Thoracic aorta (tissue), 2 donors: ENCODE data around the gene MARK3. TPM values are rescaled to one million over a fixed set of nuclear protein-coding genes. Genes with fewer than 3 reads are reported as not detected.
A peak's percentile ranks its signal among the peaks of the same experiment; 100 is the strongest.

Experiments
- ATAC-seq: fragments of 150-250 bp; one replicate; pipeline ENCODE4 v1.8.0; 2017; ENCODE audit warnings: low read depth; ENCODE audit not compliant: insufficient number of reproducible peaks, low FRiP score
- DNase-seq: peaks from one replicate; pipeline ENCODE4 v3.0.0-alpha.2; 2020; ENCODE audit warnings: low spot score
- H3K27ac ChIP-seq, 2 donors: fragments of 200-600 bp; sonication (generic); 1 replicate in 1 of 2; 2 replicates in 1 of 2; pipeline ENCODE4 v1.5.1; 2016; ENCODE audit warnings: mild to moderate bottlenecking in 2 of 2, moderate library complexity in 2 of 2
- H3K27me3 ChIP-seq: fragments of 200-600 bp; sonication (generic); replicated peaks from 2 replicates; pipeline ENCODE4 v1.6.0; 2016; ENCODE audit warnings: mild to moderate bottlenecking; ENCODE audit not compliant: insufficient read depth
- H3K36me3 ChIP-seq: fragments of 200-600 bp; sonication (generic); one replicate; pipeline ENCODE4 v1.5.1; 2016
- H3K4me1 ChIP-seq, 2 donors: fragments of 200-600 bp; sonication (generic); 1 replicate in 1 of 2; 2 replicates in 1 of 2; pipeline versions ENCODE4 v1.5.1 to v1.6.0; 2016; ENCODE audit warnings: low read depth in 2 of 2, mild to moderate bottlenecking in 1 of 2; ENCODE audit not compliant: control insufficient read depth in 1 of 2
- H3K4me3 ChIP-seq: fragments of 200-600 bp; sonication (generic); 2 replicates; pipeline ENCODE4 v1.5.1; 2016; ENCODE audit warnings: mild to moderate bottlenecking
- H3K9me3 ChIP-seq: fragments of 200-600 bp; sonication (generic); 2 replicates; pipeline ENCODE4 v1.5.1; 2016
- total RNA-seq, 2 donors: library from RNA; depleted of rRNA; stranded (reverse); fragments of >200 nt; gene quantifications; one replicate each; pipeline versions ENCODE4 v1.1.0 to v1.2.3, GENCODE V29; 2016
- TF ChIP-seq, protein P1 (sequence below): fragments of 200-600 bp; sonication (generic); IDR thresholded peaks from one replicate; pipeline ENCODE4 v1.5.1; 2019; ENCODE audit warnings: antibody characterized with exemption

The MARK3 gene
- total RNA-seq, 2 donors from 2014 or later = 77.6 to 133 TPM

DNA sequence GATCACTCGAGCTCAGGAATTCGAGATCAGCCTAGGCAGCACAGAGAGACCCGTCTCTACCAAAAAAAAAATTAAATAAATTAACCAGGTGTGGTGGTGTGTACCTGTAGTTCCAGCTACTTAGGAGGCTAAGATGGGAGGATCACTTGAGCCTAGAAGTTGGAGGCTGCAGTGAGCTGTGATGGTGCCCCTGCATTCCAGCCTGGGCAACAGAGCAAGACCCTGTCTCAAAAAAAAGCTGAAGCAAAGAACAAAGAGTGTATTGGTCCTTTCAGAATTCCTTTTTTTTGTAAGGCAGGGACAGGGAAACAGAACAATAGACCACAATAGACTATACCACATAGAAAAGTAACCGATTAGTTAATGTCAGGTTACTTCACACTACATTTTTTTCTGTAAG is 47.4 kb downstream of the MARK3 start:
- Histone ChIP-seq H3K4me3 (no peak overlapping the region), H3K9me3 (no peaks in the 10 kb centered on the region), H3K27ac (no peak overlapping the region), H3K36me3 (no peaks in the 10 kb centered on the region), H3K27me3 (no peaks in the 10 kb centered on the region), H3K4me1 (peaks cover 41 to 44% of the 10 kb centered on the region in 2 donors)
- ATAC-seq (no peak), DNase-seq (no peak)
- TF ChIP-seq, protein P1, sequence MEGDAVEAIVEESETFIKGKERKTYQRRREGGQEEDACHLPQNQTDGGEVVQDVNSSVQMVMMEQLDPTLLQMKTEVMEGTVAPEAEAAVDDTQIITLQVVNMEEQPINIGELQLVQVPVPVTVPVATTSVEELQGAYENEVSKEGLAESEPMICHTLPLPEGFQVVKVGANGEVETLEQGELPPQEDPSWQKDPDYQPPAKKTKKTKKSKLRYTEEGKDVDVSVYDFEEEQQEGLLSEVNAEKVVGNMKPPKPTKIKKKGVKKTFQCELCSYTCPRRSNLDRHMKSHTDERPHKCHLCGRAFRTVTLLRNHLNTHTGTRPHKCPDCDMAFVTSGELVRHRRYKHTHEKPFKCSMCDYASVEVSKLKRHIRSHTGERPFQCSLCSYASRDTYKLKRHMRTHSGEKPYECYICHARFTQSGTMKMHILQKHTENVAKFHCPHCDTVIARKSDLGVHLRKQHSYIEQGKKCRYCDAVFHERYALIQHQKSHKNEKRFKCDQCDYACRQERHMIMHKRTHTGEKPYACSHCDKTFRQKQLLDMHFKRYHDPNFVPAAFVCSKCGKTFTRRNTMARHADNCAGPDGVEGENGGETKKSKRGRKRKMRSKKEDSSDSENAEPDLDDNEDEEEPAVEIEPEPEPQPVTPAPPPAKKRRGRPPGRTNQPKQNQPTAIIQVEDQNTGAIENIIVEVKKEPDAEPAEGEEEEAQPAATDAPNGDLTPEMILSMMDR = no peak

DNA sequence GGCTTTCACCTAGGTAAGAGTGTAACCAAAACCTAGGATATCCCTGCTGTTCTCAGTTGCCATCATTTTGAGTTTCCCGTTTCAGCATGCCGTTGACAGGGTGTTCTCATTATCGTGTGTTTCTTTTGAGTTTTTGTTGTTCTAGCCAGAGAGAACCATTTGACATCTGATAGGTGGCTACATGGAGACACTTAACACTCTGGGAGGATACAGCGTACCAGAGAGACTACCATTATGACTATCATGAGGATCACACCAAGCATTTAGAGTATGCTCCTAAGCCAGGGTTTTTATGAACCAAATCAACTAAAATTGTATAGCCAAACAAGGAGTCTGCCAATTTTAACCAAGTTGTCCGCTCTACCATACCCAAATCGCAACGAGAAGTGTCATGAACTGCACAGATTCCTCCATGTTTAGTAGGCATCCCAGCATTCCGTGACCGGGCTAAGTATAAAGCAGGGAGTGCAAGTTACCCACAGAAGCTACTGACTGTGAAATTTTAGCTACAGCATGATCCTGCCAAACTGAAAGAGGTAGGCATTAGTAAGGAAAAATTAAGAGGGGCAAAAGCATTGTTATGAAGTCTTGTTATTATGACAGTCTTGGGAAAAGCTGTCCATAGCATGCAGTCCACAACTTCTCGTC is 48.8 kb downstream of the MARK3 start:
- Histone ChIP-seq H3K36me3 (no peaks in the 10 kb centered on the region), H3K4me1 (peaks cover 27 to 32% of the 10 kb centered on the region in 2 donors), H3K9me3 (no peaks in the 10 kb centered on the region), H3K4me3 (no peak overlapping the region), H3K27ac (peak overlapping the region; percentile 2 to 63), H3K27me3 (no peaks in the 10 kb centered on the region)
- DNase-seq (no peak), ATAC-seq (no peak)
- TF ChIP-seq, protein P1 = no peak

DNA sequence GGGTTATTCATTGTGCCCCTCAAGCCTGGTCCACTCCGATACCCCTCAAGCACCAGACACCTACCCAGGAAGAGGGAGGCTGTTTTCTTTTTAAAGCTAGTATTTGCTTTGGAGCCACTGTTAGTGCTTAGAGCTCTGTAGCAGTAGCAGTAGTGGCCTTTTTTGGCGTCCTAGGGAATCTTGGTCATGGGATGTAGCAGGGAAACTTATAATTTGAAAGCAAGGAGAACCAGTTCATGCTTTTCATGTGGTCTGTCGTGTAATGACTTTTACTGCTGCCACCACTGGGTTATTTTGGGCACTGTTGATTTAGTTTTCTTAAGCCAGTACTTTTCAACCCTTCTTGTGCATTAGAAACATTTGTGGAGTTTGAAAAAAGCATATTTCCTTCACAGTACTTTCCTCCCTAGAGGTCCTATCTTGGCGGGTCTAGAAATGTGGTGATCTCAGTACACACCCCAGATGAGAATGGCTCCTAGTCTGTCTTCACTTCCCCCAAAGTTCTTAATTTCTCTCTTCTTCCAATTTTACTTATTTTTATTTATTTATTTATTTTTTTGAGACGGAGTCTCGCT is 49.7 kb downstream of the MARK3 start:
- DNase-seq (no peak), ATAC-seq (no peak)
- Histone ChIP-seq H3K4me1 (peaks cover 23 to 26% of the 10 kb centered on the region in 2 donors), H3K27ac (peak overlapping the region; percentile 32 to 63), H3K36me3 (no peaks in the 10 kb centered on the region), H3K9me3 (no peaks in the 10 kb centered on the region), H3K4me3 (peak overlapping the region; percentile 2), H3K27me3 (no peaks in the 10 kb centered on the region)
- TF ChIP-seq, protein P1 = peak; percentile 23

DNA sequence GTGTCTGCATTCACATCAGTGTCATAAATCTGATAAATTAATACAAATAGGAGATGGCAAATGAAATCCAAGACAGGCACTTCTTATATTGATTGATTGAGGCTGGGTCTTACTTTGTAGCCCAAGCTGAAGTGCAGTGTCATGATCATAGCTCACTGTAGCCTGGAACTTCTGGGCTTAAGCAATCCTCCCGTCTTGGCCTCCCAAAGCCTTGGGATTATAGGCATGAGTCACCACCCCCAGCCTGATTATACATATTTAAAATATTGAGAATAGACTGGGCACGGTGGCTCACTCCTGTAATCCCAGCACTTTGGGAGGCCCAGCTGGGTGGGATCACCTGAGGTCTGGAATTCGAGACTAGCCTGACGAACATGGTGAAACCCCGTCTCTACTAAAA is 51.3 kb downstream of the MARK3 start:
- Histone ChIP-seq H3K27me3 (no peaks in the 10 kb centered on the region), H3K27ac (peak overlapping the region in 1 of 2 donors; percentile 43), H3K36me3 (no peaks in the 10 kb centered on the region), H3K4me1 (peaks cover 23 to 26% of the 10 kb centered on the region in 2 donors), H3K4me3 (no peak overlapping the region), H3K9me3 (no peaks in the 10 kb centered on the region)
- DNase-seq (no peak), ATAC-seq (no peak)
- TF ChIP-seq, protein P1 = no peak

DNA sequence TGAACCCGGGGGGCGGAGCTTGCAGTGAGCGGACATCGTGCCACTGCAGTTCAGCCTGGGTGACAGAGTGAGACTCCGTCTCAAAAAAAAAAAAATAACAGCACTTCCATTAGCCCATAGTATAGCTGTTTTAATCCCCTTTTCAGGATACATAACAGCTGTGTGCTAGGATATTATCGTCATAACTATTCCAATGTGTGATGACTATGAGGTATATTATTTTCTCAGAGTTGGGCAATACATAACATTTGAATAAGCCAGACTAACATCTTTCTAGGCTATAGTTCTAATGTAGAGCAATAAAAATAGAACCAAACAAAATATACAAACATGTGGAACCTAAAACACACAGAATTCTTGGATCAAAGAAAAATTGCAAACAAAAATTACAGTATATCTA is 57.1 kb downstream of the MARK3 start:
- Histone ChIP-seq H3K27ac (no peak overlapping the region), H3K36me3 (no peaks in the 10 kb centered on the region), H3K4me1 (peaks cover 0 to 4% of the 10 kb centered on the region in 2 donors), H3K27me3 (no peaks in the 10 kb centered on the region), H3K9me3 (no peaks in the 10 kb centered on the region), H3K4me3 (no peak overlapping the region)
- no peak for DNase-seq
- TF ChIP-seq, protein P1 = no peak
- ATAC-seq = no peak
